Measurements from ENCODE around the gene LPXN. TPM values are rescaled to one million over a fixed set of nuclear protein-coding genes. Genes with fewer than 3 reads are reported as not detected.
A peak's percentile ranks its signal among the peaks of the same experiment; 100 is the strongest.

The LPXN gene
- total RNA-seq (2021) (7.1 and 10.3 TPM in 2 replicates), Bru-seq, nascent RNA (percentile 73 among the genes with signal in this experiment), BruChase-seq, experiment 1, labeled RNA remaining after a 2-hour chase (percentile 68 among the genes with signal in this experiment), BruChase-seq, experiment 2, labeled RNA remaining after a 6-hour chase (percentile 62 among the genes with signal in this experiment)
- long read RNA-seq, partial matches to known transcripts = 0 of 14 reads
- long read RNA-seq, other reads (novel, unspliced or antisense) = 7 of 14 reads

DNA sequence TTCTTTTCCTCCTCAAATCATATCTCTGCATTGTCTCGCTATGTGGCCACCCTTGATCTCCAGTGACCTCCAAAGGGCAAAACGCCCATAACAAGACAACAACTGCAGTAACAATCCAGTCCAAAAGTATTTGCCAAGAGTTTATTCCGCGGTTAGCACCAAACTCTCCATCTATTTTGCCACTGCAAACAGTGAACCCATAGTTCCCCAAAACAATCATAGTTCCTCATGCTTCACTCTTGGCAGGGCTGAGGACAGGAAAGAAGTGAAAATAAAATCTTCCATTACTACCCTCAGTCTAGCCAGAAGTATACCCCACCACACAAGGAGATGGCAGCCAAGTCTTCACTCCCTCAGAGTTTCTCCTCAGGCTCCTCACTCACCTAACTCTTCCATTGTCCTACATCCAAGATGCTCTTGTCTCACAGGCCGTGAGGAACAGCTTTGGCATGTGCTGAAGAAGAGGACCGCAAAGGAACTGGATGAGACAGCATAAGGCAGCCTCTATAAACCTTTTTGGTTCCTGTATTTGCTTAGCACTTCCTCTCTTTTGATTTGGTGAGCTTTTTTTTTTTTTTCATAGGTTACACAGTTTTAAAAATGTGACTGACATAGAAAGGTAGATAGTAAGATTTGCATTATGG lies at the start of gene LPXN:
TSS of gene LPXN (minus strand) at position 480 of the 644 bp plus-strand sequence. CDS start at position 396, 84 bp downstream.
- H3K79me2 ChIP-seq (ENCODE audit: low read depth) = peaks cover 37% of the 10 kb centered on the region
- TF ChIP-seq CTCF (conservative IDR thresholded peaks at IDR 0.05) (no peak), EZH2 (IDR thresholded peaks at IDR 0.05; ENCODE audit: low read depth) (no peak)
- peaks cover 50% of the 10 kb centered on the region for H3K4me1 ChIP-seq (replicated peaks; ENCODE audit: insufficient read depth)
- ChIA-PET CTCF (no interaction called here), POLR2A (ENCODE audit: unreplicated experiment) (no interaction called here)
- peak within 1 kb of the TSS; percentile 97 for H3K27ac ChIP-seq
- peaks cover 69% of the 10 kb centered on the region for H3F3A ChIP-seq (ENCODE audit: insufficient read depth, low read depth)
- H3K27me3 ChIP-seq (ENCODE audit: insufficient read depth, low read depth) = no peaks in the 10 kb centered on the region
- no peaks in the 10 kb centered on the region for H3K36me3 ChIP-seq (ENCODE audit: low read depth)
- H3K4me2 ChIP-seq = peak within 1 kb of the TSS; percentile 86
- DNase-seq = no peak
- H3K9me3 ChIP-seq (ENCODE audit: insufficient read depth, low read depth) = 0 out of 2 replicates have a peak, but pooled peaks cover 5% of the 10 kb centered on the region
- no peak within 1 kb of the TSS for H2AFZ ChIP-seq
- H3K9me2 ChIP-seq (ENCODE audit: insufficient read depth) = no peaks in the 10 kb centered on the region
- no TSS peak for BruUV-seq (replicated peaks)
- peaks cover 5% of the 10 kb centered on the region for H4K20me1 ChIP-seq (ENCODE audit: insufficient read depth)
- intact Hi-C loops (cut with micrococcal nuclease; ENCODE audit: unreplicated experiment) = loop anchor here (2.0 to 5.0 kb wide), 3 partner anchors 213 to 977 kb away; no protein-coding TSS in a partner anchor
- peak within 1 kb of the TSS; percentile 78 for H3K4me3 ChIP-seq

GRCh38 chr11:58625086-58625485 lies 49.4 kb upstream of the LPXN start:
- Histone ChIP-seq H3K4me1 (replicated peaks; ENCODE audit: insufficient read depth) (peaks cover 8% of the 10 kb centered on the region), H2AFZ (no peak overlapping the region), H3K27me3 (ENCODE audit: insufficient read depth, low read depth) (no peaks in the 10 kb centered on the region), H3K4me2 (no peak overlapping the region), H3K9me2 (ENCODE audit: insufficient read depth) (no peaks in the 10 kb centered on the region), H3K27ac (no peak overlapping the region), H3F3A (ENCODE audit: insufficient read depth, low read depth) (peaks cover 12% of the 10 kb centered on the region), H4K20me1 (ENCODE audit: insufficient read depth) (no peaks in the 10 kb centered on the region; the same call in 1 of the 2 replicates), H3K36me3 (ENCODE audit: low read depth) (peaks cover 43% of the 10 kb centered on the region), H3K9me3 (ENCODE audit: insufficient read depth, low read depth) (no peaks in the 10 kb centered on the region), H3K4me3 (no peak overlapping the region), H3K79me2 (ENCODE audit: low read depth) (no peaks in the 10 kb centered on the region)
- no peak for DNase-seq
- TF ChIP-seq EZH2 (IDR thresholded peaks at IDR 0.05; ENCODE audit: low read depth) = no peak
- TF ChIP-seq CTCF (conservative IDR thresholded peaks at IDR 0.05) = no peak
- intact Hi-C loops (cut with micrococcal nuclease; ENCODE audit: unreplicated experiment) = no loop called here
- ChIA-PET CTCF (no interaction called here), POLR2A (ENCODE audit: unreplicated experiment) (no interaction called here)
- no TSS peak for BruUV-seq (replicated peaks)

GRCh38 chr11:58622344-58622743 lies 46.7 kb upstream of the LPXN start, which contains the start of gene CNTF:
TSS of gene CNTF (plus strand) at chr11:58622665. CDS start at chr11:58622753, 88 bp downstream.
- H3K4me3 ChIP-seq = no peak within 1 kb of the TSS
- H3K9me3 ChIP-seq (ENCODE audit: insufficient read depth, low read depth) = no peaks in the 10 kb centered on the region
- peaks cover 59% of the 10 kb centered on the region for H3K36me3 ChIP-seq (ENCODE audit: low read depth)
- H3K4me1 ChIP-seq (replicated peaks; ENCODE audit: insufficient read depth) = peaks cover 6% of the 10 kb centered on the region
- TF ChIP-seq EZH2 (IDR thresholded peaks at IDR 0.05; ENCODE audit: low read depth) = no peak
- TF ChIP-seq CTCF (conservative IDR thresholded peaks at IDR 0.05) = no peak
- no peaks in the 10 kb centered on the region for H3F3A ChIP-seq (ENCODE audit: insufficient read depth, low read depth)
- no peaks in the 10 kb centered on the region for H3K9me2 ChIP-seq (ENCODE audit: insufficient read depth)
- no peak within 1 kb of the TSS for H3K4me2 ChIP-seq
- H3K27me3 ChIP-seq (ENCODE audit: insufficient read depth, low read depth) = no peaks in the 10 kb centered on the region
- no peak within 1 kb of the TSS for H2AFZ ChIP-seq
- no TSS peak for BruUV-seq (replicated peaks)
- no peak for DNase-seq
- peaks cover 5% of the 10 kb centered on the region; the same call in 1 of the 2 replicates for H4K20me1 ChIP-seq (ENCODE audit: insufficient read depth)
- ChIA-PET CTCF (no interaction called here), POLR2A (ENCODE audit: unreplicated experiment) (interaction anchor here (0.5 kb wide), 1 partner anchor 767 kb away, joined by 3 read pairs; no protein-coding TSS in a partner anchor)
- intact Hi-C loops (cut with micrococcal nuclease; ENCODE audit: unreplicated experiment) = no loop called here
- no peak within 1 kb of the TSS for H3K27ac ChIP-seq
- H3K79me2 ChIP-seq (ENCODE audit: low read depth) = no peaks in the 10 kb centered on the region

Data from PC-9 (cell line).